HG03354 (cell line): ENCODE results near the gene PCDHGA1.

ENCODE experiments used
- ATAC-seq: cut with Tn5 transposase; IDR thresholded peaks from one replicate; pipeline ENCODE4 v1.9.1; 2021; ENCODE audit warnings: mild to moderate bottlenecking; ENCODE audit not compliant: unreplicated experiment, poor library complexity, severe bottlenecking

Gene PCDHGA1

GRCh38 chr5:141508798-141509611 lies 178.7 kb downstream of the PCDHGA1 start:
- ATAC-seq, result no peak

- ATAC-seq, result no peak
These were observed 179.8 kb downstream of the PCDHGA1 start for GRCh38 chr5:141510160-141510559.

GRCh38 chr5:141510850-141511601 lies 180.7 kb downstream of the PCDHGA1 start:
- ATAC-seq, result peak; percentile 31

GRCh38 chr5:141511771-141512325 lies 181.5 kb downstream of the PCDHGA1 start:
- ATAC-seq, result no peak

- peak; percentile 39 for ATAC-seq
These were observed 182.1 kb downstream of the PCDHGA1 start for GRCh38 chr5:141512390-141512910.

GRCh38 chr5:141512911-141513626 lies 182.8 kb downstream of the PCDHGA1 start:
- ATAC-seq, result no peak

- peak; percentile 26 for ATAC-seq
These were observed 183.5 kb downstream of the PCDHGA1 start for GRCh38 chr5:141513627-141514329.

GRCh38 chr5:141514330-141515133 lies 184.2 kb downstream of the PCDHGA1 start:
- no peak for ATAC-seq

- ATAC-seq, result no peak
These were observed 184.8 kb downstream of the PCDHGA1 start for GRCh38 chr5:141515141-141515540.

GRCh38 chr5:141515946-141516671 lies 185.8 kb downstream of the PCDHGA1 start:
- no peak for ATAC-seq

- ATAC-seq, result no peak
These were observed 186.3 kb downstream of the PCDHGA1 start for GRCh38 chr5:141516672-141517025.

- ATAC-seq, result no peak
These were observed 187.0 kb downstream of the PCDHGA1 start for GRCh38 chr5:141517312-141517711.

GRCh38 chr5:141517880-141518617 lies 187.7 kb downstream of the PCDHGA1 start:
- no peak for ATAC-seq

- ATAC-seq, result no peak
These were observed 188.3 kb downstream of the PCDHGA1 start for GRCh38 chr5:141518618-141519015.

GRCh38 chr5:141519605-141520565 lies 189.6 kb downstream of the PCDHGA1 start:
- ATAC-seq, result no peak

- no peak for ATAC-seq
These were observed 191.0 kb downstream of the PCDHGA1 start for GRCh38 chr5:141521244-141521781.
